Liver (tissue), 9 donors: Measurements from ENCODE around the gene EDEM1. TPM values are rescaled to one million over a fixed set of nuclear protein-coding genes. Genes with fewer than 3 reads are reported as not detected.

Source experiments
- DNase-seq: peaks from one replicate; pipeline ENCODE4 v3.0.0-alpha.2; 2017; ENCODE audit warnings: low spot score
- H3K27ac ChIP-seq, 2 donors: one replicate each; pipeline ENCODE4 v1.7.0; 2013; ENCODE audit warnings: inconsistent platforms in 2 of 2, low read length in 2 of 2, control low read depth in 1 of 2, low read depth in 1 of 2, mild to moderate bottlenecking in 1 of 2
- H3K27me3 ChIP-seq, 4 donors: one replicate each; pipeline versions ENCODE4 v1.6.1 to v1.7.0; 2013; ENCODE audit warnings: low read length in 3 of 4, inconsistent platforms in 1 of 4, mild to moderate bottlenecking in 1 of 4, moderate library complexity in 1 of 4; ENCODE audit not compliant: control insufficient read depth in 4 of 4, insufficient read depth in 4 of 4
- H3K36me3 ChIP-seq, 4 donors: one replicate each; pipeline versions ENCODE4 v1.6.1 to v1.7.0; 2013; ENCODE audit warnings: low read length in 3 of 4, mild to moderate bottlenecking in 3 of 4, low read depth in 1 of 4, moderate library complexity in 1 of 4; ENCODE audit not compliant: control insufficient read depth in 4 of 4, insufficient read depth in 3 of 4
- H3K4me1 ChIP-seq, 4 donors: one replicate each; pipeline versions ENCODE4 v1.6.1 to v1.7.0; 2013; ENCODE audit warnings: low read length in 3 of 4, mild to moderate bottlenecking in 3 of 4, moderate library complexity in 1 of 4; ENCODE audit not compliant: control insufficient read depth in 4 of 4, insufficient read depth in 4 of 4
- H3K4me3 ChIP-seq, 3 donors: one replicate each; pipeline versions ENCODE4 v1.6.1 to v1.7.0; 2013; ENCODE audit warnings: low read length in 3 of 3, control low read depth in 1 of 3, low read depth in 1 of 3, mild to moderate bottlenecking in 1 of 3
- H3K9ac ChIP-seq, 2 donors: one replicate each; pipeline ENCODE4 v1.7.0; 2013; ENCODE audit warnings: low read length in 2 of 2, mild to moderate bottlenecking in 2 of 2, moderate library complexity in 2 of 2, control low read depth in 1 of 2, low read depth in 1 of 2
- H3K9me3 ChIP-seq, 4 donors: one replicate each; pipeline versions ENCODE4 v1.6.1 to v1.7.0; 2013; ENCODE audit warnings: low read length in 3 of 4; ENCODE audit not compliant: control insufficient read depth in 4 of 4
- EGR1 ChIP-seq, 2 donors: IDR thresholded peaks; 2 replicates each; pipeline ENCODE4 v1.6.1; 2016 to 2018; ENCODE audit warnings: antibody characterized with exemption in 2 of 2, low read depth in 2 of 2
- FOXA1 ChIP-seq: IDR thresholded peaks from 2 replicates; pipeline ENCODE4 v1.6.1; 2016; ENCODE audit warnings: antibody characterized with exemption
- FOXA2 ChIP-seq: IDR thresholded peaks from 2 replicates; pipeline ENCODE4 v1.6.1; 2016; ENCODE audit warnings: antibody characterized with exemption
- GABPA ChIP-seq, 2 donors: IDR thresholded peaks in 1 of 2; conservative IDR thresholded peaks in 1 of 2; 2 replicates each; pipeline ENCODE4 v1.6.1; 2016; ENCODE audit warnings: antibody characterized with exemption in 2 of 2, mild to moderate bottlenecking in 1 of 2, moderate library complexity in 1 of 2
- HNF4A ChIP-seq, 2 donors: conservative IDR thresholded peaks; 2 replicates each; pipeline ENCODE4 v1.6.1; 2016; ENCODE audit warnings: antibody characterized with exemption in 2 of 2, mild to moderate bottlenecking in 2 of 2
- HNF4G ChIP-seq: IDR thresholded peaks from 2 replicates; pipeline ENCODE4 v1.6.1; 2016; ENCODE audit warnings: antibody characterized with exemption
- JUND ChIP-seq, 2 donors: IDR thresholded peaks; 2 replicates each; pipeline ENCODE4 v1.6.1; 2016; ENCODE audit warnings: antibody characterized with exemption in 2 of 2
- MAX ChIP-seq: IDR thresholded peaks from 2 replicates; pipeline ENCODE4 v1.6.1; 2016; ENCODE audit warnings: antibody characterized with exemption
- NR2F2 ChIP-seq: IDR thresholded peaks from 2 replicates; pipeline ENCODE4 v1.6.1; 2016; ENCODE audit warnings: antibody characterized with exemption
- RXRA ChIP-seq, 2 donors: IDR thresholded peaks; 2 replicates each; pipeline ENCODE4 v1.6.1; 2017 to 2018; ENCODE audit warnings: antibody characterized with exemption in 2 of 2, mild to moderate bottlenecking in 1 of 2
- SP1 ChIP-seq: IDR thresholded peaks from 2 replicates; pipeline ENCODE4 v1.6.1; 2018; ENCODE audit warnings: antibody characterized with exemption, mild to moderate bottlenecking
- TAF1 ChIP-seq: conservative IDR thresholded peaks from 2 replicates; pipeline ENCODE4 v1.6.1; 2016; ENCODE audit warnings: antibody characterized with exemption, mild to moderate bottlenecking
- YY1 ChIP-seq: IDR thresholded peaks from 2 replicates; pipeline ENCODE4 v1.6.1; 2016; ENCODE audit warnings: antibody characterized with exemption, mild to moderate bottlenecking
- WGBS: extraction: QIAGEN DNeasy Blood & Tissue Kit; methylation state at CpG from one replicate; pipeline ENCODE4 v1.1.7; 2013; 5-methylcytosine and 5-hydroxymethylcytosine counted together
- polyA plus RNA-seq, 2 donors: library from polyadenylated mRNA; stranded (reverse) in 1 of 2; unstranded in 1 of 2; fragments of 200-250 nt in 1 of 2; fragments of >200 nt in 1 of 2; fragmentation: Nextera tagmentation in 1 of 2; extraction: Ambion mirVana in 1 of 2; gene quantifications; one replicate each; pipeline versions ENCODE4 v1.2.1 to v1.2.3, GENCODE V29; 2013 to 2015
- total RNA-seq, 2 donors: library from RNA; depleted of rRNA; stranded (reverse); fragments of >200 nt; gene quantifications; one replicate each; pipeline ENCODE4 v1.2.3, GENCODE V29; 2014
- TF ChIP-seq, protein P1 (sequence below): IDR thresholded peaks from 2 replicates; pipeline ENCODE4 v1.6.1; 2016; ENCODE audit warnings: antibody characterized with exemption, mild to moderate bottlenecking
- TF ChIP-seq, protein P2 (sequence below): IDR thresholded peaks from 2 replicates; pipeline ENCODE4 v1.6.1; 2016; ENCODE audit warnings: antibody characterized with exemption
- TF ChIP-seq, protein P3 (sequence below): IDR thresholded peaks from 2 replicates; pipeline ENCODE4 v1.6.1; 2016; ENCODE audit warnings: antibody characterized with exemption
- donor health status: healthy.
- donor health status: healthy.
- donor health status: healthy.
- donor health status: healthy.
- donor health status: healthy.

EDEM1 gene
- total and polyA plus RNA-seq, 4 donors = 20.4 to 97.5 (median 32.9) TPM

- WGBS = 97% methylated on average over 4 of the region's 4 CpGs
- Histone ChIP-seq H3K9me3 (no peaks in the 10 kb centered on the region), H3K4me1 (peaks cover under 1 to 13% (median 6%) of the 10 kb centered on the region in 4 donors), H3K27me3 (no peaks in the 10 kb centered on the region), H3K36me3 (no peaks in the 10 kb centered on the region), H3K27ac (no peak overlapping the region), H3K9ac (no peak overlapping the region), H3K4me3 (no peak overlapping the region)
- no peak for TF ChIP-seq HNF4G
- no peak for DNase-seq
Measured at GRCh38 chr3:5143464-5143863, 44.0 kb upstream of the EDEM1 start.

GRCh38 chr3:5144316-5144994 lies 43.1 kb upstream of the EDEM1 start:
- H3K9me3 ChIP-seq = no peaks in the 10 kb centered on the region
- no peak overlapping the region for H3K27ac ChIP-seq
- H3K4me1 ChIP-seq = peaks cover 0 to 5% (median under 1%) of the 10 kb centered on the region in 4 donors
- no peaks in the 10 kb centered on the region for H3K27me3 ChIP-seq
- 83% methylated on average over 5 of the region's 5 CpGs for WGBS
- no peak for DNase-seq
- no peak for TF ChIP-seq YY1
- TF ChIP-seq GABPA (IDR thresholded peaks at IDR 0.05 in 1 of 2, conservative IDR thresholded peaks at IDR 0.05 in 1 of 2) = no peak
- TF ChIP-seq, protein P1, sequence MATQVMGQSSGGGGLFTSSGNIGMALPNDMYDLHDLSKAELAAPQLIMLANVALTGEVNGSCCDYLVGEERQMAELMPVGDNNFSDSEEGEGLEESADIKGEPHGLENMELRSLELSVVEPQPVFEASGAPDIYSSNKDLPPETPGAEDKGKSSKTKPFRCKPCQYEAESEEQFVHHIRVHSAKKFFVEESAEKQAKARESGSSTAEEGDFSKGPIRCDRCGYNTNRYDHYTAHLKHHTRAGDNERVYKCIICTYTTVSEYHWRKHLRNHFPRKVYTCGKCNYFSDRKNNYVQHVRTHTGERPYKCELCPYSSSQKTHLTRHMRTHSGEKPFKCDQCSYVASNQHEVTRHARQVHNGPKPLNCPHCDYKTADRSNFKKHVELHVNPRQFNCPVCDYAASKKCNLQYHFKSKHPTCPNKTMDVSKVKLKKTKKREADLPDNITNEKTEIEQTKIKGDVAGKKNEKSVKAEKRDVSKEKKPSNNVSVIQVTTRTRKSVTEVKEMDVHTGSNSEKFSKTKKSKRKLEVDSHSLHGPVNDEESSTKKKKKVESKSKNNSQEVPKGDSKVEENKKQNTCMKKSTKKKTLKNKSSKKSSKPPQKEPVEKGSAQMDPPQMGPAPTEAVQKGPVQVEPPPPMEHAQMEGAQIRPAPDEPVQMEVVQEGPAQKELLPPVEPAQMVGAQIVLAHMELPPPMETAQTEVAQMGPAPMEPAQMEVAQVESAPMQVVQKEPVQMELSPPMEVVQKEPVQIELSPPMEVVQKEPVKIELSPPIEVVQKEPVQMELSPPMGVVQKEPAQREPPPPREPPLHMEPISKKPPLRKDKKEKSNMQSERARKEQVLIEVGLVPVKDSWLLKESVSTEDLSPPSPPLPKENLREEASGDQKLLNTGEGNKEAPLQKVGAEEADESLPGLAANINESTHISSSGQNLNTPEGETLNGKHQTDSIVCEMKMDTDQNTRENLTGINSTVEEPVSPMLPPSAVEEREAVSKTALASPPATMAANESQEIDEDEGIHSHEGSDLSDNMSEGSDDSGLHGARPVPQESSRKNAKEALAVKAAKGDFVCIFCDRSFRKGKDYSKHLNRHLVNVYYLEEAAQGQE = no peak
- no peak for TF ChIP-seq HNF4G
- TF ChIP-seq, protein P2, sequence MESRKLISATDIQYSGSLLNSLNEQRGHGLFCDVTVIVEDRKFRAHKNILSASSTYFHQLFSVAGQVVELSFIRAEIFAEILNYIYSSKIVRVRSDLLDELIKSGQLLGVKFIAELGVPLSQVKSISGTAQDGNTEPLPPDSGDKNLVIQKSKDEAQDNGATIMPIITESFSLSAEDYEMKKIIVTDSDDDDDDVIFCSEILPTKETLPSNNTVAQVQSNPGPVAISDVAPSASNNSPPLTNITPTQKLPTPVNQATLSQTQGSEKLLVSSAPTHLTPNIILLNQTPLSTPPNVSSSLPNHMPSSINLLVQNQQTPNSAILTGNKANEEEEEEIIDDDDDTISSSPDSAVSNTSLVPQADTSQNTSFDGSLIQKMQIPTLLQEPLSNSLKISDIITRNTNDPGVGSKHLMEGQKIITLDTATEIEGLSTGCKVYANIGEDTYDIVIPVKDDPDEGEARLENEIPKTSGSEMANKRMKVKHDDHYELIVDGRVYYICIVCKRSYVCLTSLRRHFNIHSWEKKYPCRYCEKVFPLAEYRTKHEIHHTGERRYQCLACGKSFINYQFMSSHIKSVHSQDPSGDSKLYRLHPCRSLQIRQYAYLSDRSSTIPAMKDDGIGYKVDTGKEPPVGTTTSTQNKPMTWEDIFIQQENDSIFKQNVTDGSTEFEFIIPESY = no peak
- TF ChIP-seq EGR1 (IDR thresholded peaks at IDR 0.05; ENCODE audit: low read depth in 2 of 2) = no peak
- no peak for TF ChIP-seq FOXA2
- no peak for TF ChIP-seq TAF1
- no peak for TF ChIP-seq SP1
- no peak for TF ChIP-seq NR2F2
- no peak for TF ChIP-seq FOXA1
- no peak for TF ChIP-seq JUND (IDR thresholded peaks at IDR 0.05)
- no peak overlapping the region for H3K9ac ChIP-seq
- H3K36me3 ChIP-seq = no peaks in the 10 kb centered on the region
- H3K4me3 ChIP-seq = no peak overlapping the region

GRCh38 chr3:5145120-5145519 lies 42.4 kb upstream of the EDEM1 start:
- Histone ChIP-seq H3K4me3 (no peak overlapping the region), H3K36me3 (no peaks in the 10 kb centered on the region), H3K9ac (no peak overlapping the region), H3K4me1 (peaks cover 0 to 5% (median 0%) of the 10 kb centered on the region in 4 donors), H3K9me3 (no peaks in the 10 kb centered on the region), H3K27me3 (no peaks in the 10 kb centered on the region), H3K27ac (no peak overlapping the region)
- 88% methylated on average over 5 of the region's 5 CpGs for WGBS
- DNase-seq = no peak
- TF ChIP-seq, protein P1 = no peak
- no peak for TF ChIP-seq JUND (IDR thresholded peaks at IDR 0.05)
- TF ChIP-seq, protein P3, sequence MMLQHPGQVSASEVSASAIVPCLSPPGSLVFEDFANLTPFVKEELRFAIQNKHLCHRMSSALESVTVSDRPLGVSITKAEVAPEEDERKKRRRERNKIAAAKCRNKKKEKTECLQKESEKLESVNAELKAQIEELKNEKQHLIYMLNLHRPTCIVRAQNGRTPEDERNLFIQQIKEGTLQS = no peak
- no peak for TF ChIP-seq EGR1 (IDR thresholded peaks at IDR 0.05; ENCODE audit: low read depth in 2 of 2)
- TF ChIP-seq GABPA (IDR thresholded peaks at IDR 0.05 in 1 of 2, conservative IDR thresholded peaks at IDR 0.05 in 1 of 2) = no peak
- TF ChIP-seq RXRA (IDR thresholded peaks at IDR 0.05) = no peak
- no peak for TF ChIP-seq HNF4A (conservative IDR thresholded peaks at IDR 0.05)
- no peak for TF ChIP-seq NR2F2
- no peak for TF ChIP-seq MAX
- no peak for TF ChIP-seq YY1
- TF ChIP-seq FOXA1 = no peak
